ENCODE measurements around the gene TPK1.

The TPK1 gene

GRCh38 chr7:144674550-144674949 lies 161.3 kb downstream of the TPK1 start:
- Histone ChIP-seq H3K14ac (ENCODE audit: low read length in 2 of 2) (no peak overlapping the region), H3K23ac (ENCODE audit: low read length in 2 of 2) (no peak overlapping the region), H2AK5ac (ENCODE audit: low read length, severe bottlenecking) (no peak overlapping the region), H3K9ac (ENCODE audit: low read length) (no peak overlapping the region), H3K36me3 (ENCODE audit: control insufficient read depth in 1 of 2, insufficient read depth in 2 of 2, low read depth in 1 of 2, low read length in 2 of 2) (no peaks in the 10 kb centered on the region), H4K91ac (ENCODE audit: low read length) (no peak overlapping the region), H2BK12ac (ENCODE audit: low read length in 2 of 2) (no peak overlapping the region), H2BK15ac (ENCODE audit: low read depth, poor library complexity, severe bottlenecking) (no peak overlapping the region), H2AFZ (ENCODE audit: low read depth, low read length) (no peak overlapping the region), H4K8ac (ENCODE audit: low read length) (no peak overlapping the region), H3K27me3 (ENCODE audit: control insufficient read depth in 1 of 2, insufficient read depth in 1 of 2, low read length in 2 of 2) (no peaks in the 10 kb centered on the region), H3K27ac (ENCODE audit: low read length, poor library complexity, severe bottlenecking) (no peak overlapping the region), H3K4me1 (ENCODE audit: control insufficient read depth, insufficient read depth, low read depth, low read length) (no peaks in the 10 kb centered on the region), H3K9me3 (ENCODE audit: control insufficient read depth, low read length) (no peaks in the 10 kb centered on the region), H3K79me1 (replicated peaks; ENCODE audit: low read length, poor library complexity, severe bottlenecking) (no peaks in the 10 kb centered on the region), H2BK120ac (ENCODE audit: low read depth, low read length) (no peak overlapping the region), H2BK5ac (ENCODE audit: low read depth, low read length, poor library complexity, severe bottlenecking) (no peak overlapping the region), H3K4me3 (ENCODE audit: insufficient read depth in 1 of 2, low read depth in 1 of 2, low read length in 2 of 2) (no peak overlapping the region), H3K18ac (ENCODE audit: low read depth in 1 of 2, low read length in 2 of 2) (no peak overlapping the region), H3K4me2 (ENCODE audit: low read length, poor library complexity, severe bottlenecking) (no peak overlapping the region), H3K4ac (ENCODE audit: low read depth in 1 of 2, low read length in 2 of 2) (no peak overlapping the region)
- DNase-seq = no peak

- H3K18ac ChIP-seq (ENCODE audit: low read depth in 1 of 2, low read length in 2 of 2) = no peak overlapping the region
- no peaks in the 10 kb centered on the region for H3K36me3 ChIP-seq (ENCODE audit: control insufficient read depth in 1 of 2, insufficient read depth in 2 of 2, low read depth in 1 of 2, low read length in 2 of 2)
- H3K4me3 ChIP-seq (ENCODE audit: insufficient read depth in 1 of 2, low read depth in 1 of 2, low read length in 2 of 2) = no peak overlapping the region
- H3K27ac ChIP-seq (ENCODE audit: low read length, poor library complexity, severe bottlenecking) = no peak overlapping the region
- H3K14ac ChIP-seq (ENCODE audit: low read length in 2 of 2) = no peak overlapping the region
- no peak overlapping the region for H3K23ac ChIP-seq (ENCODE audit: low read length in 2 of 2)
- H3K9me3 ChIP-seq (ENCODE audit: control insufficient read depth, low read length) = no peaks in the 10 kb centered on the region
- no peak overlapping the region for H2AFZ ChIP-seq (ENCODE audit: low read depth, low read length)
- H2AK5ac ChIP-seq (ENCODE audit: low read length, severe bottlenecking) = no peak overlapping the region
- H4K91ac ChIP-seq (ENCODE audit: low read length) = no peak overlapping the region
- no peaks in the 10 kb centered on the region for H3K4me1 ChIP-seq (ENCODE audit: control insufficient read depth, insufficient read depth, low read depth, low read length)
- H3K4ac ChIP-seq (ENCODE audit: low read depth in 1 of 2, low read length in 2 of 2) = no peak overlapping the region
- DNase-seq = no peak
- H2BK5ac ChIP-seq (ENCODE audit: low read depth, low read length, poor library complexity, severe bottlenecking) = no peak overlapping the region
- H2BK12ac ChIP-seq (ENCODE audit: low read length in 2 of 2) = no peak overlapping the region
- no peak overlapping the region for H2BK15ac ChIP-seq (ENCODE audit: low read depth, poor library complexity, severe bottlenecking)
- WGBS = no CpG with 5 or more reads among the region's 2 CpGs
- no peak overlapping the region for H3K4me2 ChIP-seq (ENCODE audit: low read length, poor library complexity, severe bottlenecking)
- no peaks in the 10 kb centered on the region for H3K79me1 ChIP-seq (replicated peaks; ENCODE audit: low read length, poor library complexity, severe bottlenecking)
- H3K27me3 ChIP-seq (ENCODE audit: control insufficient read depth in 1 of 2, insufficient read depth in 1 of 2, low read length in 2 of 2) = no peaks in the 10 kb centered on the region
- no peak overlapping the region for H3K9ac ChIP-seq (ENCODE audit: low read length)
- no peak overlapping the region for H4K8ac ChIP-seq (ENCODE audit: low read length)
- no peak overlapping the region for H2BK120ac ChIP-seq (ENCODE audit: low read depth, low read length)
These were observed 163.0 kb downstream of the TPK1 start for GRCh38 chr7:144672869-144673268.

DNA sequence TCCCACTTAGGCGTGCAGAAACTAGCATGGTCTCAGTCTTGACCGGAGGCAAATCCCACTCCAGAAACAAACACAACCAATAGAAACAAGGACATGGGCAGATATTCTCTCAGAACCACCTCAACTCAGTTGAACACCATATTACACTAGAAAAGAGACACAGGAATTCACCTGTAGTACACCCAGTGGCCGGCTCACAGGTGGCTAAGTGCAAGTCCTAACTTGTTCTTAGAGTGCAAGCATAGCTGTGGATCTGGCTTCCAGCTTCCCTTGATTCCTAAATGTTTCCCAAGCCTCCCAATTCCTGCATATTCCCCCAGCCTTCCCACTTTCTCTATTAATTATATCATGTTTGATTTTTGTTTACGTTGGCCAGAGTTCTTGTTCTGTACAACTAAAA lies 164.4 kb downstream of the TPK1 start:
- Histone ChIP-seq H2BK12ac (ENCODE audit: low read length in 2 of 2) (no peak overlapping the region), H3K14ac (ENCODE audit: low read length in 2 of 2) (no peak overlapping the region), H3K23ac (ENCODE audit: low read length in 2 of 2) (no peak overlapping the region), H3K4me1 (ENCODE audit: control insufficient read depth, insufficient read depth, low read depth, low read length) (no peaks in the 10 kb centered on the region), H3K27ac (ENCODE audit: low read length, poor library complexity, severe bottlenecking) (no peak overlapping the region), H3K27me3 (ENCODE audit: control insufficient read depth in 1 of 2, insufficient read depth in 1 of 2, low read length in 2 of 2) (no peaks in the 10 kb centered on the region), H3K4me3 (ENCODE audit: insufficient read depth in 1 of 2, low read depth in 1 of 2, low read length in 2 of 2) (no peak overlapping the region), H2BK120ac (ENCODE audit: low read depth, low read length) (no peak overlapping the region), H2BK5ac (ENCODE audit: low read depth, low read length, poor library complexity, severe bottlenecking) (no peak overlapping the region), H2BK15ac (ENCODE audit: low read depth, poor library complexity, severe bottlenecking) (no peak overlapping the region), H4K91ac (ENCODE audit: low read length) (no peak overlapping the region), H3K9me3 (ENCODE audit: control insufficient read depth, low read length) (no peaks in the 10 kb centered on the region), H3K79me1 (replicated peaks; ENCODE audit: low read length, poor library complexity, severe bottlenecking) (no peaks in the 10 kb centered on the region), H3K4ac (ENCODE audit: low read depth in 1 of 2, low read length in 2 of 2) (no peak overlapping the region), H2AK5ac (ENCODE audit: low read length, severe bottlenecking) (no peak overlapping the region), H3K18ac (ENCODE audit: low read depth in 1 of 2, low read length in 2 of 2) (no peak overlapping the region), H2AFZ (ENCODE audit: low read depth, low read length) (no peak overlapping the region), H3K9ac (ENCODE audit: low read length) (no peak overlapping the region), H3K36me3 (ENCODE audit: control insufficient read depth in 1 of 2, insufficient read depth in 2 of 2, low read depth in 1 of 2, low read length in 2 of 2) (no peaks in the 10 kb centered on the region), H4K8ac (ENCODE audit: low read length) (no peak overlapping the region), H3K4me2 (ENCODE audit: low read length, poor library complexity, severe bottlenecking) (no peak overlapping the region)
- 81% methylated on average over 3 of the region's 4 CpGs for WGBS
- DNase-seq = no peak

DNA sequence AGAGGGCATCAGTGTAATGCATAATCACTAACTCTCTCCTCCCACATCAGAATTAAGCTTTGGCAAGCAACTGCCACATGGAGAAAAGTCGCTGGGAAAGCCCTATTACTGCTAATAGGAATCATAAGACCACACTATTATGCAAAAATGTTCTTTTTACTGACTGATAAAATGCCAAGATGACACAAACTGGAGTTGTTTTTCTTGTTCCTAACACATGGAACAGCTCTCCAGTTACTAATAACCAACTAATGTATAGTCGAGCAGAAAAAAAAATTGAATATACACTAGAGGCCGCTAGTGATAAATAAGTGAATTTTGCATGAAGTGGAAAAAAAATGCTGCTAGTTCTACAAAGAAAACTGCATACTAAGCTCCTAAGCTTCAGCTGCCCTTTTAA lies 165.6 kb downstream of the TPK1 start:
- H3K27ac ChIP-seq (ENCODE audit: low read length, poor library complexity, severe bottlenecking) = no peak overlapping the region
- no peak overlapping the region for H2AK5ac ChIP-seq (ENCODE audit: low read length, severe bottlenecking)
- no peak overlapping the region for H2AFZ ChIP-seq (ENCODE audit: low read depth, low read length)
- no peak overlapping the region for H2BK12ac ChIP-seq (ENCODE audit: low read length in 2 of 2)
- H3K14ac ChIP-seq (ENCODE audit: low read length in 2 of 2) = no peak overlapping the region
- no peak overlapping the region for H3K4ac ChIP-seq (ENCODE audit: low read depth in 1 of 2, low read length in 2 of 2)
- WGBS = 29% methylated on average over 1 of the region's 3 CpGs
- H2BK120ac ChIP-seq (ENCODE audit: low read depth, low read length) = no peak overlapping the region
- H2BK5ac ChIP-seq (ENCODE audit: low read depth, low read length, poor library complexity, severe bottlenecking) = no peak overlapping the region
- DNase-seq = no peak
- H4K8ac ChIP-seq (ENCODE audit: low read length) = no peak overlapping the region
- no peaks in the 10 kb centered on the region for H3K9me3 ChIP-seq (ENCODE audit: control insufficient read depth, low read length)
- H3K79me1 ChIP-seq (replicated peaks; ENCODE audit: low read length, poor library complexity, severe bottlenecking) = no peaks in the 10 kb centered on the region
- no peaks in the 10 kb centered on the region for H3K4me1 ChIP-seq (ENCODE audit: control insufficient read depth, insufficient read depth, low read depth, low read length)
- no peak overlapping the region for H3K23ac ChIP-seq (ENCODE audit: low read length in 2 of 2)
- no peak overlapping the region for H3K4me3 ChIP-seq (ENCODE audit: insufficient read depth in 1 of 2, low read depth in 1 of 2, low read length in 2 of 2)
- no peaks in the 10 kb centered on the region for H3K27me3 ChIP-seq (ENCODE audit: control insufficient read depth in 1 of 2, insufficient read depth in 1 of 2, low read length in 2 of 2)
- peak overlapping the region; percentile 27 for H3K9ac ChIP-seq (ENCODE audit: low read length)
- no peak overlapping the region for H3K4me2 ChIP-seq (ENCODE audit: low read length, poor library complexity, severe bottlenecking)
- H4K91ac ChIP-seq (ENCODE audit: low read length) = no peak overlapping the region
- H3K18ac ChIP-seq (ENCODE audit: low read depth in 1 of 2, low read length in 2 of 2) = no peak overlapping the region
- no peaks in the 10 kb centered on the region for H3K36me3 ChIP-seq (ENCODE audit: control insufficient read depth in 1 of 2, insufficient read depth in 2 of 2, low read depth in 1 of 2, low read length in 2 of 2)
- no peak overlapping the region for H2BK15ac ChIP-seq (ENCODE audit: low read depth, poor library complexity, severe bottlenecking)

Data from mesenchymal stem cell (in vitro differentiated cells and primary cell).